Vagina (tissue), 2 donors: ENCODE results near the gene NIPAL3. TPM values are rescaled to one million over a fixed set of nuclear protein-coding genes. Genes with fewer than 3 reads are reported as not detected.

Experiments
- DNase-seq, 2 donors: peaks; one replicate each; pipeline ENCODE4 v3.0.0-alpha.2; 2017; ENCODE audit errors: extremely low spot score in 2 of 2
- H3K27ac ChIP-seq: fragments of 200-600 bp; sonication (generic); one replicate; pipeline ENCODE4 v1.5.1; 2019
- H3K27me3 ChIP-seq: fragments of 200-600 bp; sonication (generic); one replicate; pipeline ENCODE4 v1.5.1; 2019
- H3K36me3 ChIP-seq, 2 donors: fragments of 200-600 bp; sonication (generic); one replicate each; pipeline ENCODE4 v1.5.1; 2017 to 2019
- H3K4me1 ChIP-seq: fragments of 200-600 bp; sonication (generic); one replicate; pipeline ENCODE4 v1.5.1; 2019
- H3K4me3 ChIP-seq, 2 donors: fragments of 200-600 bp; sonication (generic); 1 replicate in 1 of 2; 2 replicates in 1 of 2; pipeline ENCODE4 v1.5.1; 2016 to 2019
- H3K9me3 ChIP-seq: fragments of 200-600 bp; sonication (generic); one replicate; pipeline ENCODE4 v1.5.1; 2019
- CTCF ChIP-seq, 3 experiments: fragments of 450-650 bp in 2 of 3; fragments of 200-600 bp in 1 of 3; sonication (generic) in 1 of 3; IDR thresholded peaks; one replicate each; pipeline ENCODE4 v1.5.1; 2017 to 2019; ENCODE audit warnings: antibody characterized with exemption in 3 of 3, mild to moderate bottlenecking in 2 of 3, moderate library complexity in 2 of 3
- POLR2A ChIP-seq, 2 donors: fragments of 450-650 bp; IDR thresholded peaks; one replicate each; pipeline ENCODE4 v1.6.1; 2017; ENCODE audit warnings: antibody characterized with exemption in 2 of 2, mild to moderate bottlenecking in 2 of 2, moderate library complexity in 2 of 2
- POLR2AphosphoS5 ChIP-seq, 2 donors: sonication (generic); formaldehyde crosslinking; IDR thresholded peaks; one replicate each; pipeline ENCODE4 v1.9.0; 2017; ENCODE audit warnings: antibody characterized with exemption in 2 of 2, mild to moderate bottlenecking in 2 of 2, low read depth in 1 of 2; ENCODE audit not compliant: insufficient read depth in 1 of 2
- intact Hi-C: fragments of 100-400 bp; cut with DNase I; formaldehyde crosslinking; loops from one replicate; pipeline ENCODE4 v1.15.1; 2023
- total RNA-seq: library from RNA; depleted of rRNA; stranded (reverse); fragments of >200 nt; gene quantifications from one replicate; pipeline ENCODE4 v1.2.3, GENCODE V29; 2016

Gene NIPAL3
- total RNA-seq, 1 donor from 2014 or later = 21.1 TPM

GRCh38 chr1:24386241-24386640 is 29.4 kb upstream of the NIPAL3 start:
- no peaks in the 10 kb centered on the region for H3K9me3 ChIP-seq
- no peaks in the 10 kb centered on the region for H3K27me3 ChIP-seq
- H3K36me3 ChIP-seq = no peaks in the 10 kb centered on the region
- intact Hi-C loops = no loop called here
- TF ChIP-seq POLR2A (IDR thresholded peaks at IDR 0.05) (no peak), POLR2AphosphoS5 (IDR thresholded peaks at IDR 0.05; ENCODE audit: insufficient read depth in 1 of 2, low read depth in 1 of 2) (no peak), CTCF (IDR thresholded peaks at IDR 0.05) (no peak)
- H3K4me3 ChIP-seq = no peak overlapping the region
- peak in 1 of 2 donors; percentile 74 for DNase-seq
- H3K27ac ChIP-seq = no peak overlapping the region
- peaks cover 32% of the 10 kb centered on the region for H3K4me1 ChIP-seq

- H3K4me1 ChIP-seq = peaks cover 38% of the 10 kb centered on the region
- peak in 1 of 2 donors; percentile 20 for DNase-seq
Observed at GRCh38 chr1:24386931-24387330, 28.7 kb upstream of the NIPAL3 start.

GRCh38 chr1:24387636-24388175 is 27.9 kb upstream of the NIPAL3 start:
- peak in 1 of 2 donors; percentile 40 for DNase-seq

More at GRCh38 chr1:24386931-24387330, 28.7 kb upstream of the NIPAL3 start:
- no peaks in the 10 kb centered on the region for H3K27me3 ChIP-seq
- no peak overlapping the region for H3K4me3 ChIP-seq
- no peak overlapping the region for H3K27ac ChIP-seq
- H3K36me3 ChIP-seq = no peaks in the 10 kb centered on the region
- H3K9me3 ChIP-seq = no peaks in the 10 kb centered on the region
- TF ChIP-seq CTCF (IDR thresholded peaks at IDR 0.05) = no peak
- TF ChIP-seq POLR2AphosphoS5 (IDR thresholded peaks at IDR 0.05; ENCODE audit: insufficient read depth in 1 of 2, low read depth in 1 of 2) = no peak
- no peak for TF ChIP-seq POLR2A (IDR thresholded peaks at IDR 0.05)
- intact Hi-C loops = no loop called here

GRCh38 chr1:24388331-24388885 is 27.2 kb upstream of the NIPAL3 start:
- DNase-seq = peak in 1 of 2 donors; percentile 77
- Histone ChIP-seq H3K27me3 (no peaks in the 10 kb centered on the region), H3K4me1 (peaks cover 43% of the 10 kb centered on the region), H3K9me3 (no peaks in the 10 kb centered on the region), H3K27ac (no peak overlapping the region), H3K4me3 (no peak overlapping the region), H3K36me3 (no peaks in the 10 kb centered on the region)
- TF ChIP-seq POLR2AphosphoS5 (IDR thresholded peaks at IDR 0.05; ENCODE audit: insufficient read depth in 1 of 2, low read depth in 1 of 2) = no peak
- no peak for TF ChIP-seq CTCF (IDR thresholded peaks at IDR 0.05)
- TF ChIP-seq POLR2A (IDR thresholded peaks at IDR 0.05) = no peak
- intact Hi-C loops = no loop called here

More at GRCh38 chr1:24387636-24388175, 27.9 kb upstream of the NIPAL3 start:
- no peak for TF ChIP-seq POLR2A (IDR thresholded peaks at IDR 0.05)
- Histone ChIP-seq H3K27me3 (no peaks in the 10 kb centered on the region), H3K9me3 (no peaks in the 10 kb centered on the region), H3K4me3 (no peak overlapping the region), H3K4me1 (peaks cover 43% of the 10 kb centered on the region), H3K27ac (no peak overlapping the region), H3K36me3 (no peaks in the 10 kb centered on the region)
- intact Hi-C loops = no loop called here

- H3K9me3 ChIP-seq = no peaks in the 10 kb centered on the region
- DNase-seq = peak in 1 of 2 donors; percentile 62
- intact Hi-C loops = no loop called here
- peaks cover 35% of the 10 kb centered on the region for H3K4me1 ChIP-seq
- no peaks in the 10 kb centered on the region for H3K36me3 ChIP-seq
- TF ChIP-seq POLR2AphosphoS5 (IDR thresholded peaks at IDR 0.05; ENCODE audit: insufficient read depth in 1 of 2, low read depth in 1 of 2) = no peak
- no peak for TF ChIP-seq POLR2A (IDR thresholded peaks at IDR 0.05)
- no peak for TF ChIP-seq CTCF (IDR thresholded peaks at IDR 0.05)
- H3K4me3 ChIP-seq = no peak overlapping the region
- H3K27me3 ChIP-seq = no peaks in the 10 kb centered on the region
- H3K27ac ChIP-seq = no peak overlapping the region
Observed at GRCh38 chr1:24389231-24389678, 26.3 kb upstream of the NIPAL3 start.
